T-cell (primary cell): ENCODE results near the gene MYO6. TPM values are rescaled to one million over a fixed set of nuclear protein-coding genes. Genes with fewer than 3 reads are reported as not detected.

Experiments used
- ATAC-seq, 4 experiments: fragments of 200-7000 bp in 3 of 4; fragments of 150-1000 bp in 1 of 4; cut with Tn5 transposase; replicated peaks in 1 of 4; 1 replicate in 3 of 4; 2 replicates in 1 of 4; pipeline ENCODE4 v1.10.0; 2021; ENCODE audit warnings: moderate library complexity in 3 of 4, mild to moderate bottlenecking in 2 of 4, moderate number of reproducible peaks in 1 of 4
- CTCF ChIA-PET, 2 donors: fragments of 300-600 bp; sonication (Branson Sonifier 250); formaldehyde crosslinking; loops; one replicate each; lab custom pipeline; 2022; ENCODE audit warnings: antibody characterized with exemption in 2 of 2; lab: Charles Lee
- POLR2A ChIA-PET, 2 donors: fragments of 300-600 bp; sonication (Branson Sonifier 250); formaldehyde crosslinking; loops; one replicate each; lab custom pipeline; 2022; ENCODE audit warnings: antibody characterized with exemption in 2 of 2; lab: Charles Lee
- DNase-seq, 35 experiments: peaks; one replicate each; pipeline versions ENCODE4 v3.0.0 to v3.0.0-alpha.2; 2013 to 2023
- H3K27ac ChIP-seq: one replicate; pipeline ENCODE4 v1.5.1; 2013; ENCODE audit warnings: low read length
- H3K27me3 ChIP-seq, 2 experiments: replicated peaks in 1 of 2; 1 replicate in 1 of 2; 2 replicates in 1 of 2; pipeline versions ENCODE4 v1.6.1 to v1.7.0; 2013; ENCODE audit warnings: low read length in 1 of 2, mixed read lengths in 1 of 2; ENCODE audit not compliant: control insufficient read depth in 2 of 2, insufficient read depth in 2 of 2; ENCODE audit errors: extremely low read depth in 1 of 2
- H3K36me3 ChIP-seq, 2 donors: 1 replicate in 1 of 2; 2 replicates in 1 of 2; pipeline versions ENCODE4 v1.6.1 to v1.7.0; 2013; ENCODE audit warnings: low read length in 1 of 2; ENCODE audit not compliant: control insufficient read depth in 2 of 2, insufficient read depth in 1 of 2; ENCODE audit errors: extremely low read depth in 1 of 2
- H3K4me1 ChIP-seq, 2 experiments: 1 replicate in 1 of 2; 2 replicates in 1 of 2; pipeline versions ENCODE4 v1.6.1 to v1.7.0; 2013; ENCODE audit warnings: low read length in 2 of 2, mixed read lengths in 1 of 2; ENCODE audit not compliant: insufficient read depth in 2 of 2, control insufficient read depth in 1 of 2; ENCODE audit errors: extremely low read depth in 1 of 2
- H3K4me3 ChIP-seq, 2 donors: 1 replicate in 1 of 2; 2 replicates in 1 of 2; pipeline versions ENCODE4 v1.5.1 to v1.7.0; 2013; ENCODE audit warnings: mild to moderate bottlenecking in 2 of 2, low read length in 1 of 2, moderate library complexity in 1 of 2; ENCODE audit not compliant: control insufficient read depth in 1 of 2; ENCODE audit errors: extremely low read depth in 1 of 2
- H3K9me3 ChIP-seq: 2 replicates; pipeline ENCODE4 v1.7.0; 2013
- H3K27ac Mint-ChIP-seq, 2 donors: one replicate each; pipeline ENCODE4 v1.8.0; 2020 to 2021; ENCODE audit warnings: mild to moderate bottlenecking in 2 of 2, mixed read lengths in 2 of 2
- H3K27me3 Mint-ChIP-seq, 2 donors: one replicate each; pipeline ENCODE4 v1.8.0; 2021 to 2022; ENCODE audit warnings: mixed read lengths in 2 of 2
- H3K36me3 Mint-ChIP-seq: one replicate; pipeline ENCODE4 v1.8.0; 2021; ENCODE audit warnings: mixed read lengths
- H3K4me1 Mint-ChIP-seq, 3 donors: one replicate each; pipeline ENCODE4 v1.8.0; 2020 to 2022; ENCODE audit warnings: mixed read lengths in 3 of 3, mild to moderate bottlenecking in 1 of 3
- H3K4me3 Mint-ChIP-seq, 3 donors: one replicate each; pipeline ENCODE4 v1.8.0; 2020 to 2022; ENCODE audit warnings: mild to moderate bottlenecking in 3 of 3, mixed read lengths in 3 of 3, moderate library complexity in 3 of 3
- H3K9me3 Mint-ChIP-seq, 3 donors: one replicate each; pipeline ENCODE4 v1.8.0; 2020 to 2022; ENCODE audit warnings: mixed read lengths in 3 of 3
- WGBS: methylation state at CpG from one replicate; pipeline ENCODE4 v1.1.5; 2013; ENCODE audit warnings: missing lambda C conversion rate; ENCODE audit not compliant: insufficient coverage; 5-methylcytosine and 5-hydroxymethylcytosine counted together
- total RNA-seq, 35 experiments: library from RNA in 6 of 35; stranded (reverse) in 6 of 35; fragments of 120-200 nt in 1 of 35; gene quantifications; one replicate each; pipeline versions ENCODE4 v1.2.1 to v1.2.4 and lab custom pipeline; 2013 to 2026

Gene MYO6
- total RNA-seq, 5 donors from 2014 or later (not counting 1 experiment from before 2014, with no cell fraction given), result 2.2 to 4.5 (median 2.4) TPM

GRCh38 chr6:75856902-75857301 is 107.9 kb downstream of the MYO6 start:
- no peak for DNase-seq
- Mint-ChIP-seq H3K4me3 (no peak overlapping the region), H3K27me3 (peaks cover 3 to 4% of the 10 kb centered on the region in 2 donors), H3K36me3 (no peaks in the 10 kb centered on the region), H3K9me3 (no peaks in the 10 kb centered on the region), H3K4me1 (no peaks in the 10 kb centered on the region), H3K27ac (no peak overlapping the region)
- H3K9me3 ChIP-seq, result no peaks in the 10 kb centered on the region
- no peaks in the 10 kb centered on the region for H3K36me3 ChIP-seq
- ChIA-PET CTCF (no interaction called here), POLR2A (no interaction called here)
- no peaks in the 10 kb centered on the region for H3K4me1 ChIP-seq
- no peak overlapping the region for H3K4me3 ChIP-seq
- no peaks in the 10 kb centered on the region for H3K27me3 ChIP-seq
- no peak overlapping the region for H3K27ac ChIP-seq
- no CpG with 5 or more reads among the region's 1 CpG for WGBS
- ATAC-seq, result no peak

- no peak overlapping the region for H3K4me3 Mint-ChIP-seq
- POLR2A ChIA-PET, result no interaction called here
- CTCF ChIA-PET, result no interaction called here
- no peaks in the 10 kb centered on the region for H3K9me3 ChIP-seq
- peaks cover 3 to 4% of the 10 kb centered on the region in 2 donors for H3K27me3 Mint-ChIP-seq
- no peak overlapping the region for H3K4me3 ChIP-seq
- H3K9me3 Mint-ChIP-seq, result no peaks in the 10 kb centered on the region
- no peak overlapping the region for H3K27ac ChIP-seq
- DNase-seq, result no peak
- WGBS, result 60% methylated on average over 2 of the region's 3 CpGs
- H3K27me3 ChIP-seq, result peaks cover 0 to 2% of the 10 kb centered on the region in 2 experiments
- no peaks in the 10 kb centered on the region for H3K36me3 Mint-ChIP-seq
- H3K4me1 ChIP-seq, result no peaks in the 10 kb centered on the region
- no peaks in the 10 kb centered on the region for H3K36me3 ChIP-seq
- no peak overlapping the region for H3K27ac Mint-ChIP-seq
- H3K4me1 Mint-ChIP-seq, result no peaks in the 10 kb centered on the region
- no peak for ATAC-seq
Measured at GRCh38 chr6:75863001-75863400, 114.0 kb downstream of the MYO6 start.

DNA sequence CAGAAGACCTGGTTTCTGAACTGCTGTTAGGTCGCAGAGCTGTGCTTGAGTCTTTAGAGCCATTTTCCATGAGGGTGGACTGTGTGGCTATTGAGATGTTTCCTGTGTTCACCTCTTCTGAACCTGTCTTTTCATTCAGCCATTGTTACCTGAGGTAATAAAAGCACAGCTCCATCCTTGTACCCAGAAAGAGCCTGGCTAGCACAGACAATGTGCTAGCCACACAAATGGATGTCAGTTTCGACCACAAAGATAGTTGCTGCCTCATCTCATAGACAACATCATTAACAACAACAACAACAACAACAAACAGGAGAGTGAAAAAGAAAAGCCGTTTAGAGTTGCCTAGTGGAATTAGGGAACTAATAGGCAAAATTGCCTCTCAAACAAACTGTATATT is 114.7 kb downstream of the MYO6 start:
- no peaks in the 10 kb centered on the region for H3K4me1 ChIP-seq
- DNase-seq (no peak), ATAC-seq (no peak)
- H3K9me3 ChIP-seq, result no peaks in the 10 kb centered on the region
- Mint-ChIP-seq H3K9me3 (no peaks in the 10 kb centered on the region), H3K4me3 (no peak overlapping the region), H3K27ac (no peak overlapping the region), H3K27me3 (peaks cover 3 to 4% of the 10 kb centered on the region in 2 donors), H3K36me3 (no peaks in the 10 kb centered on the region), H3K4me1 (no peaks in the 10 kb centered on the region)
- ChIA-PET POLR2A (no interaction called here), CTCF (no interaction called here)
- no peaks in the 10 kb centered on the region for H3K36me3 ChIP-seq
- no peak overlapping the region for H3K4me3 ChIP-seq
- no peak overlapping the region for H3K27ac ChIP-seq
- WGBS, result no CpG with 5 or more reads among the region's 3 CpGs
- H3K27me3 ChIP-seq, result peaks cover 0 to 2% of the 10 kb centered on the region in 2 experiments

DNA sequence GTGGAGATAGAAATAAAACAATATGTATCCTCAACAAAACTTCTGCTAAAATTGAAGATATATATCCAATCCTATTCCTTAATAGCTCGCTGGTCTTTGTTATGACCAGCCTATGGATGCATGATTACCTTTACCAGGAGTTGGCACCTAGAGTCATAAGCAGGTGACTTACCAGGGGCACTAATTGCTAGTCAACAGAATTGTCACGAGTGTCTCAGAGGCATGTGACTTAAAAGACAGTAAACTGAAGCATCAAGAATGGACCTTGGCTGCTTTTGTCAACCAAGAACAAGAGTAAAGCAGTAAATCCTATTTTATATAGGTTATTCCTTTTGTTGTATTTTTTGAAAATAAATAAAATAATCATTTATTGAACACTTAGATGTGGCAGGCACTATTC is 115.4 kb downstream of the MYO6 start:
- 64% methylated on average over 1 of the region's 2 CpGs for WGBS
- no peak overlapping the region for H3K4me3 Mint-ChIP-seq

GRCh38 chr6:75870389-75870788 is 121.3 kb downstream of the MYO6 start:
- H3K9me3 Mint-ChIP-seq, result no peaks in the 10 kb centered on the region
- H3K4me3 Mint-ChIP-seq, result no peak overlapping the region
- no CpG with 5 or more reads among the region's 1 CpG for WGBS
- H3K9me3 ChIP-seq, result no peaks in the 10 kb centered on the region
- no peak overlapping the region for H3K27ac ChIP-seq
- ChIA-PET POLR2A (no interaction called here), CTCF (interaction anchor here in 1 of 2 donors (0.6 kb wide), 1 partner anchor 29 kb away, joined by 3 read pairs; no protein-coding TSS in a partner anchor)
- DNase-seq (no peak), ATAC-seq (no peak)
- no peak overlapping the region for H3K4me3 ChIP-seq
- H3K36me3 ChIP-seq, result no peaks in the 10 kb centered on the region
- no peaks in the 10 kb centered on the region for H3K27me3 Mint-ChIP-seq
- no peaks in the 10 kb centered on the region for H3K4me1 ChIP-seq
- H3K36me3 Mint-ChIP-seq, result no peaks in the 10 kb centered on the region
- H3K27ac Mint-ChIP-seq, result no peak overlapping the region
- no peaks in the 10 kb centered on the region for H3K4me1 Mint-ChIP-seq
- no peaks in the 10 kb centered on the region for H3K27me3 ChIP-seq

More for the DNA sequence above, 115.4 kb downstream of the MYO6 start:
- Histone ChIP-seq H3K27ac (no peak overlapping the region), H3K36me3 (no peaks in the 10 kb centered on the region), H3K4me1 (no peaks in the 10 kb centered on the region), H3K27me3 (peaks cover 0 to 2% of the 10 kb centered on the region in 2 experiments), H3K9me3 (no peaks in the 10 kb centered on the region), H3K4me3 (no peak overlapping the region)
- DNase-seq (no peak), ATAC-seq (no peak)
- Mint-ChIP-seq H3K36me3 (no peaks in the 10 kb centered on the region), H3K27ac (no peak overlapping the region), H3K4me1 (no peaks in the 10 kb centered on the region), H3K9me3 (no peaks in the 10 kb centered on the region), H3K27me3 (peaks cover 3 to 4% of the 10 kb centered on the region in 2 donors)
- POLR2A ChIA-PET, result no interaction called here
- CTCF ChIA-PET, result no interaction called here

DNA sequence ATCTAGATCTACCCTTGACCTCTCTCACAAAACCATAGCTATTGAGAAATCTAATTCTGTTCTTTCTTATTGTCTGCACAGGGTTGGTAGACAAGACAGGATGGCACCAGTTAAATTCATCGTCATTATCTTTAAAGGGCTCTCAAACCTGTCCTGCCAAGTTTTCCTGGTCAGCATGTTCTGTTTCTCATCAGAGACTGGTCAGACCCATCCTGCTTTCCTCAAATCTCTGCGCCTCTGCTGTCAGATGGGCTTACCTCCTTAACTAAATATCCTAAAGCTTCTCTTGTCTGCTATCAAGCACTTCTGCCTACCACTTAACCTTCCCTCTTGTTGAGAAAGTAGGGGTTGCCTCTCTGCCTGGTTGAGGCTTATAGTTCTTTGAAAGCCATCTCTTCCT is 125.2 kb downstream of the MYO6 start:
- Histone ChIP-seq H3K27me3 (no peaks in the 10 kb centered on the region), H3K4me1 (no peaks in the 10 kb centered on the region), H3K4me3 (no peak overlapping the region), H3K27ac (no peak overlapping the region), H3K36me3 (no peaks in the 10 kb centered on the region), H3K9me3 (no peaks in the 10 kb centered on the region)
- H3K27me3 Mint-ChIP-seq, result no peaks in the 10 kb centered on the region
- H3K36me3 Mint-ChIP-seq, result no peaks in the 10 kb centered on the region
- ATAC-seq (no peak), DNase-seq (no peak)
- CTCF ChIA-PET, result no interaction called here
- H3K27ac Mint-ChIP-seq, result no peak overlapping the region
- H3K4me1 Mint-ChIP-seq, result no peaks in the 10 kb centered on the region
- no peak overlapping the region for H3K4me3 Mint-ChIP-seq
- POLR2A ChIA-PET, result no interaction called here
- 93% methylated on average over 2 of the region's 2 CpGs for WGBS
- H3K9me3 Mint-ChIP-seq, result no peaks in the 10 kb centered on the region

DNA sequence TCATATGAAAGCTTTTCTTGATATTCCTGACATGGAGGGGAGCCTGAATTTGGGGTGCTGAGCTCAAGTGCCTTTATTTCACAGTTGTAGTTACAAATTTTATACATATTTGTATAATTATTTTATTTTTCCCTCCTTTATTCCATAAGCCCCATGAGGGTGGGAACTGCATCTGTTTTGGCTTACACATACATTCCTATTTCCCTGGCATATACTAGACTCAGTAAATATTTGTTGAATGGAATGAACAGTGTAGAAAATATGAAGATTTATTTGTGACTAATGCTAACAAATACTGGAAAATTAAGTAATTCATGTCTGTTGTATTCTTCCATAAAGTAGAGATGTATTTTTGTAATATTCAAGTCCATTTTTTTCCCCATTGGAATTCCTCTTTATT is 127.1 kb downstream of the MYO6 start:
- Mint-ChIP-seq H3K4me1 (no peaks in the 10 kb centered on the region), H3K9me3 (no peaks in the 10 kb centered on the region), H3K36me3 (no peaks in the 10 kb centered on the region), H3K4me3 (no peak overlapping the region), H3K27me3 (no peaks in the 10 kb centered on the region), H3K27ac (no peak overlapping the region)
- Histone ChIP-seq H3K9me3 (no peaks in the 10 kb centered on the region), H3K27ac (no peak overlapping the region), H3K27me3 (no peaks in the 10 kb centered on the region), H3K4me3 (no peak overlapping the region), H3K4me1 (no peaks in the 10 kb centered on the region), H3K36me3 (no peaks in the 10 kb centered on the region)
- ChIA-PET CTCF (no interaction called here), POLR2A (no interaction called here)
- DNase-seq, result no peak
- ATAC-seq, result no peak
